Measurements from ENCODE around the gene PRKAR1B.

Gene PRKAR1B

GRCh38 chr7:713139-713457 lies 14.0 kb downstream of the PRKAR1B start:
- Histone ChIP-seq H3K9me3 (ENCODE audit: control insufficient read depth, low read length) (peaks cover 3% of the 10 kb centered on the region), H2BK5ac (ENCODE audit: low read depth, low read length, poor library complexity, severe bottlenecking) (no peak overlapping the region), H3K4me1 (ENCODE audit: control insufficient read depth, insufficient read depth, low read depth, low read length) (peaks cover 14% of the 10 kb centered on the region), H3K36me3 (ENCODE audit: control insufficient read depth in 1 of 2, insufficient read depth in 2 of 2, low read depth in 1 of 2, low read length in 2 of 2) (peaks cover 0 to 2% of the 10 kb centered on the region in 2 experiments), H3K18ac (ENCODE audit: low read depth in 1 of 2, low read length in 2 of 2) (no peak overlapping the region), H3K4ac (ENCODE audit: low read depth in 1 of 2, low read length in 2 of 2) (no peak overlapping the region), H2BK15ac (ENCODE audit: low read depth, poor library complexity, severe bottlenecking) (no peak overlapping the region), H3K27ac (ENCODE audit: low read length, poor library complexity, severe bottlenecking) (no peak overlapping the region), H3K23ac (ENCODE audit: low read length in 2 of 2) (no peak overlapping the region), H3K4me2 (ENCODE audit: low read length, poor library complexity, severe bottlenecking) (no peak overlapping the region), H2BK12ac (ENCODE audit: low read length in 2 of 2) (no peak overlapping the region), H3K14ac (ENCODE audit: low read length in 2 of 2) (no peak overlapping the region), H3K27me3 (ENCODE audit: control insufficient read depth in 1 of 2, insufficient read depth in 1 of 2, low read length in 2 of 2) (peaks cover 3 to 13% of the 10 kb centered on the region in 2 experiments), H4K91ac (ENCODE audit: low read length) (no peak overlapping the region), H2AFZ (ENCODE audit: low read depth, low read length) (no peak overlapping the region), H2BK120ac (ENCODE audit: low read depth, low read length) (no peak overlapping the region), H3K79me1 (replicated peaks; ENCODE audit: low read length, poor library complexity, severe bottlenecking) (peaks cover 5% of the 10 kb centered on the region), H2AK5ac (ENCODE audit: low read length, severe bottlenecking) (no peak overlapping the region), H3K4me3 (ENCODE audit: insufficient read depth in 1 of 2, low read depth in 1 of 2, low read length in 2 of 2) (no peak overlapping the region), H3K9ac (ENCODE audit: low read length) (no peak overlapping the region), H4K8ac (ENCODE audit: low read length) (no peak overlapping the region)
- no peak for DNase-seq
- WGBS = 94% methylated on average over 8 of the region's 9 CpGs

GRCh38 chr7:712381-713138 lies 14.5 kb downstream of the PRKAR1B start:
- Histone ChIP-seq H2BK12ac (ENCODE audit: low read length in 2 of 2) (no peak overlapping the region), H2BK120ac (ENCODE audit: low read depth, low read length) (peak overlapping the region; percentile 78), H3K4ac (ENCODE audit: low read depth in 1 of 2, low read length in 2 of 2) (no peak overlapping the region), H3K14ac (ENCODE audit: low read length in 2 of 2) (no peak overlapping the region), H2BK5ac (ENCODE audit: low read depth, low read length, poor library complexity, severe bottlenecking) (no peak overlapping the region), H2AFZ (ENCODE audit: low read depth, low read length) (no peak overlapping the region), H3K9ac (ENCODE audit: low read length) (no peak overlapping the region), H3K27ac (ENCODE audit: low read length, poor library complexity, severe bottlenecking) (no peak overlapping the region), H4K8ac (ENCODE audit: low read length) (peak overlapping the region; percentile 94), H3K27me3 (ENCODE audit: control insufficient read depth in 1 of 2, insufficient read depth in 1 of 2, low read length in 2 of 2) (peaks cover 3 to 13% of the 10 kb centered on the region in 2 experiments), H4K91ac (ENCODE audit: low read length) (peak overlapping the region; percentile 58), H3K36me3 (ENCODE audit: control insufficient read depth in 1 of 2, insufficient read depth in 2 of 2, low read depth in 1 of 2, low read length in 2 of 2) (peaks cover 0 to 7% of the 10 kb centered on the region in 2 experiments), H2BK15ac (ENCODE audit: low read depth, poor library complexity, severe bottlenecking) (peak overlapping the region; percentile 26), H3K79me1 (replicated peaks; ENCODE audit: low read length, poor library complexity, severe bottlenecking) (peaks cover 11% of the 10 kb centered on the region), H3K4me2 (ENCODE audit: low read length, poor library complexity, severe bottlenecking) (peak overlapping the region; percentile 87), H2AK5ac (ENCODE audit: low read length, severe bottlenecking) (no peak overlapping the region), H3K9me3 (ENCODE audit: control insufficient read depth, low read length) (peaks cover under 1% of the 10 kb centered on the region), H3K18ac (ENCODE audit: low read depth in 1 of 2, low read length in 2 of 2) (peak overlapping the region in 1 of 2 experiments; percentile 1), H3K4me1 (ENCODE audit: control insufficient read depth, insufficient read depth, low read depth, low read length) (peaks cover 14% of the 10 kb centered on the region), H3K4me3 (ENCODE audit: insufficient read depth in 1 of 2, low read depth in 1 of 2, low read length in 2 of 2) (peak overlapping the region in 1 of 2 experiments; percentile 65), H3K23ac (ENCODE audit: low read length in 2 of 2) (peak overlapping the region in 1 of 2 experiments; percentile 95)
- 34% methylated on average over 21 of the region's 74 CpGs for WGBS
- DNase-seq = no peak

- Histone ChIP-seq H2BK15ac (ENCODE audit: low read depth, poor library complexity, severe bottlenecking) (peak overlapping the region; percentile 26), H2BK5ac (ENCODE audit: low read depth, low read length, poor library complexity, severe bottlenecking) (no peak overlapping the region), H3K4me3 (ENCODE audit: insufficient read depth in 1 of 2, low read depth in 1 of 2, low read length in 2 of 2) (peak overlapping the region; percentile 24 to 65), H3K14ac (ENCODE audit: low read length in 2 of 2) (no peak overlapping the region), H4K91ac (ENCODE audit: low read length) (no peak overlapping the region), H3K4me2 (ENCODE audit: low read length, poor library complexity, severe bottlenecking) (peak overlapping the region; percentile 87), H3K79me1 (replicated peaks; ENCODE audit: low read length, poor library complexity, severe bottlenecking) (peaks cover 14% of the 10 kb centered on the region), H3K36me3 (ENCODE audit: control insufficient read depth in 1 of 2, insufficient read depth in 2 of 2, low read depth in 1 of 2, low read length in 2 of 2) (peaks cover 0 to 8% of the 10 kb centered on the region in 2 experiments), H2AFZ (ENCODE audit: low read depth, low read length) (no peak overlapping the region), H2BK12ac (ENCODE audit: low read length in 2 of 2) (no peak overlapping the region), H2AK5ac (ENCODE audit: low read length, severe bottlenecking) (no peak overlapping the region), H3K9ac (ENCODE audit: low read length) (no peak overlapping the region), H4K8ac (ENCODE audit: low read length) (peak overlapping the region; percentile 39), H2BK120ac (ENCODE audit: low read depth, low read length) (peak overlapping the region; percentile 78), H3K18ac (ENCODE audit: low read depth in 1 of 2, low read length in 2 of 2) (peak overlapping the region; percentile 59 to 74), H3K4ac (ENCODE audit: low read depth in 1 of 2, low read length in 2 of 2) (no peak overlapping the region), H3K23ac (ENCODE audit: low read length in 2 of 2) (no peak overlapping the region), H3K9me3 (ENCODE audit: control insufficient read depth, low read length) (no peaks in the 10 kb centered on the region), H3K27ac (ENCODE audit: low read length, poor library complexity, severe bottlenecking) (no peak overlapping the region), H3K4me1 (ENCODE audit: control insufficient read depth, insufficient read depth, low read depth, low read length) (peaks cover 14% of the 10 kb centered on the region), H3K27me3 (ENCODE audit: control insufficient read depth in 1 of 2, insufficient read depth in 1 of 2, low read length in 2 of 2) (peaks cover 3 to 13% of the 10 kb centered on the region in 2 experiments)
- WGBS = 11% methylated on average over 23 of the region's 44 CpGs
- DNase-seq = no peak
Measured at GRCh38 chr7:711922-712380, 15.1 kb downstream of the PRKAR1B start.

- Histone ChIP-seq H3K27me3 (ENCODE audit: control insufficient read depth in 1 of 2, insufficient read depth in 1 of 2, low read length in 2 of 2) (peaks cover 3 to 13% of the 10 kb centered on the region in 2 experiments), H3K27ac (ENCODE audit: low read length, poor library complexity, severe bottlenecking) (no peak overlapping the region), H3K4me1 (ENCODE audit: control insufficient read depth, insufficient read depth, low read depth, low read length) (peaks cover 14% of the 10 kb centered on the region), H3K14ac (ENCODE audit: low read length in 2 of 2) (no peak overlapping the region), H2BK15ac (ENCODE audit: low read depth, poor library complexity, severe bottlenecking) (no peak overlapping the region), H4K8ac (ENCODE audit: low read length) (no peak overlapping the region), H3K79me1 (replicated peaks; ENCODE audit: low read length, poor library complexity, severe bottlenecking) (peaks cover 16% of the 10 kb centered on the region), H3K9me3 (ENCODE audit: control insufficient read depth, low read length) (no peaks in the 10 kb centered on the region), H3K4ac (ENCODE audit: low read depth in 1 of 2, low read length in 2 of 2) (no peak overlapping the region), H2BK5ac (ENCODE audit: low read depth, low read length, poor library complexity, severe bottlenecking) (no peak overlapping the region), H2BK12ac (ENCODE audit: low read length in 2 of 2) (no peak overlapping the region), H3K23ac (ENCODE audit: low read length in 2 of 2) (no peak overlapping the region), H2AFZ (ENCODE audit: low read depth, low read length) (no peak overlapping the region), H3K36me3 (ENCODE audit: control insufficient read depth in 1 of 2, insufficient read depth in 2 of 2, low read depth in 1 of 2, low read length in 2 of 2) (peaks cover 0 to 11% of the 10 kb centered on the region in 2 experiments), H3K4me3 (ENCODE audit: insufficient read depth in 1 of 2, low read depth in 1 of 2, low read length in 2 of 2) (peak overlapping the region; percentile 24 to 65), H3K4me2 (ENCODE audit: low read length, poor library complexity, severe bottlenecking) (peak overlapping the region; percentile 87), H3K18ac (ENCODE audit: low read depth in 1 of 2, low read length in 2 of 2) (no peak overlapping the region), H4K91ac (ENCODE audit: low read length) (no peak overlapping the region), H2BK120ac (ENCODE audit: low read depth, low read length) (no peak overlapping the region), H2AK5ac (ENCODE audit: low read length, severe bottlenecking) (no peak overlapping the region), H3K9ac (ENCODE audit: low read length) (no peak overlapping the region)
- 93% methylated on average over 33 of the region's 45 CpGs for WGBS
- DNase-seq = no peak
Measured at GRCh38 chr7:711093-711921, 15.8 kb downstream of the PRKAR1B start.
